OCI-LY3 (cell line): ENCODE data around the gene SIRPB1.

Experiments used
- H2AFZ ChIP-seq: fragments of 200-600, 300-600 bp; shearing (Covaris generic); 2 replicates; pipeline ENCODE4 v1.6.0; 2014; ENCODE audit warnings: antibody characterized with exemption, low read depth, low read length
- H3K27ac ChIP-seq: fragments of 200-600, 300-600 bp; sonication (generic); 2 replicates; pipeline ENCODE4 v1.5.1; 2014; ENCODE audit warnings: mild to moderate bottlenecking, low read length, moderate library complexity, mixed read lengths
- H3K27me3 ChIP-seq: fragments of 200-600, 300-600 bp; sonication (generic); 2 replicates; pipeline ENCODE4 v1.6.1; 2014; ENCODE audit warnings: low read depth, low read length, mixed read lengths
- H3K36me3 ChIP-seq: fragments of 200-600, 300-600 bp; sonication (generic); replicated peaks from 2 replicates; pipeline ENCODE3; 2014; ENCODE audit warnings: low read depth, low read length, mixed read lengths
- H3K4me1 ChIP-seq: fragments of 300-600, 200-600 bp; sonication (generic); 2 replicates; pipeline ENCODE4 v1.6.1; 2014; ENCODE audit warnings: low read length, mixed read lengths
- H3K4me2 ChIP-seq: fragments of 200-600, 300-600 bp; sonication (generic); 2 replicates; pipeline ENCODE4 v1.6.1; 2014; ENCODE audit warnings: low read length, mixed read lengths
- H3K4me3 ChIP-seq: fragments of 300-600, 200-600 bp; sonication (generic); 2 replicates; pipeline ENCODE4 v1.5.1; 2014; ENCODE audit warnings: antibody characterized with exemption, mild to moderate bottlenecking, low read length, moderate library complexity
- H3K79me2 ChIP-seq: fragments of 300-600, 200-600 bp; shearing (Covaris generic); 2 replicates; pipeline ENCODE4 v1.6.1; 2014; ENCODE audit warnings: mild to moderate bottlenecking, low read length, mixed read lengths
- H3K9ac ChIP-seq: fragments of 300-600, 200-600 bp; shearing (Covaris generic); 2 replicates; pipeline ENCODE4 v1.6.0; 2014; ENCODE audit warnings: mild to moderate bottlenecking, low read length, moderate library complexity
- H3K9me3 ChIP-seq: fragments of 200-600, 300-600 bp; shearing (Covaris generic); 2 replicates; pipeline ENCODE4 v1.6.1; 2014; ENCODE audit warnings: low read length, mixed read lengths; ENCODE audit not compliant: insufficient read depth
- H4K20me1 ChIP-seq: fragments of 200-600, 300-600 bp; sonication (generic); 2 replicates; pipeline ENCODE4 v1.6.1; 2016; ENCODE audit warnings: low read length, mixed read lengths; ENCODE audit not compliant: insufficient read depth
- EZH2phosphoT487 ChIP-seq: fragments of 200-600 bp; shearing (Covaris generic); IDR thresholded peaks from 2 replicates; pipeline ENCODE4 v1.6.1; 2018; ENCODE audit warnings: antibody characterized with exemption, mixed run types, low read depth
- TF ChIP-seq, protein P1 (sequence below): fragments of 200-600, 300-600 bp; sonication (generic); IDR thresholded peaks from 2 replicates; pipeline ENCODE4 v1.5.1; 2014; ENCODE audit warnings: antibody characterized with exemption, low read length, low read depth

The SIRPB1 gene

DNA sequence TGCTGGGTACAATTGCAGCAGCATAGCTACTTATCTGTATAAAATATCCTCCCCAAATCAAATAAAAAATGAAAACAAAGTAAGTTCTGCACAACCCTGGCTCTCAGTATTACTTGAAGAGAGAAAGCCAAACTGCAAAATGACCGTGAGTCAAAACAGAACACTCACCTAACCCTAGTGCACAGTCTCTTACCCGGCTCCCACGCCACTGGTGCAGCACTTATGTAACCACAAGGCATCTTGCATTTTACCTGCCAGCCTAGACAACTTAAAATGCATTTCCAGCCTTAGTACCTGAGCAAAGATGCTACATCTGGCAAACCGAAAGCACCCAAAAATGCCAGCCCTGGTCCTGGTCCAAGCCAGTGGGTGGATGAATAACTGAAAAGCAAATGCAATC lies 12.4 kb upstream of the SIRPB1 start:
- no peak for TF ChIP-seq EZH2phosphoT487
- TF ChIP-seq, protein P1, sequence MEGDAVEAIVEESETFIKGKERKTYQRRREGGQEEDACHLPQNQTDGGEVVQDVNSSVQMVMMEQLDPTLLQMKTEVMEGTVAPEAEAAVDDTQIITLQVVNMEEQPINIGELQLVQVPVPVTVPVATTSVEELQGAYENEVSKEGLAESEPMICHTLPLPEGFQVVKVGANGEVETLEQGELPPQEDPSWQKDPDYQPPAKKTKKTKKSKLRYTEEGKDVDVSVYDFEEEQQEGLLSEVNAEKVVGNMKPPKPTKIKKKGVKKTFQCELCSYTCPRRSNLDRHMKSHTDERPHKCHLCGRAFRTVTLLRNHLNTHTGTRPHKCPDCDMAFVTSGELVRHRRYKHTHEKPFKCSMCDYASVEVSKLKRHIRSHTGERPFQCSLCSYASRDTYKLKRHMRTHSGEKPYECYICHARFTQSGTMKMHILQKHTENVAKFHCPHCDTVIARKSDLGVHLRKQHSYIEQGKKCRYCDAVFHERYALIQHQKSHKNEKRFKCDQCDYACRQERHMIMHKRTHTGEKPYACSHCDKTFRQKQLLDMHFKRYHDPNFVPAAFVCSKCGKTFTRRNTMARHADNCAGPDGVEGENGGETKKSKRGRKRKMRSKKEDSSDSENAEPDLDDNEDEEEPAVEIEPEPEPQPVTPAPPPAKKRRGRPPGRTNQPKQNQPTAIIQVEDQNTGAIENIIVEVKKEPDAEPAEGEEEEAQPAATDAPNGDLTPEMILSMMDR = no peak
- Histone ChIP-seq H3K9me3 (no peaks in the 10 kb centered on the region), H3K4me2 (no peak overlapping the region), H3K9ac (no peak overlapping the region), H3K79me2 (no peaks in the 10 kb centered on the region), H3K4me3 (no peak overlapping the region), H4K20me1 (no peaks in the 10 kb centered on the region), H3K36me3 (no peaks in the 10 kb centered on the region), H3K27me3 (peaks cover 10% of the 10 kb centered on the region), H2AFZ (no peak overlapping the region), H3K27ac (no peak overlapping the region), H3K4me1 (no peaks in the 10 kb centered on the region)

DNA sequence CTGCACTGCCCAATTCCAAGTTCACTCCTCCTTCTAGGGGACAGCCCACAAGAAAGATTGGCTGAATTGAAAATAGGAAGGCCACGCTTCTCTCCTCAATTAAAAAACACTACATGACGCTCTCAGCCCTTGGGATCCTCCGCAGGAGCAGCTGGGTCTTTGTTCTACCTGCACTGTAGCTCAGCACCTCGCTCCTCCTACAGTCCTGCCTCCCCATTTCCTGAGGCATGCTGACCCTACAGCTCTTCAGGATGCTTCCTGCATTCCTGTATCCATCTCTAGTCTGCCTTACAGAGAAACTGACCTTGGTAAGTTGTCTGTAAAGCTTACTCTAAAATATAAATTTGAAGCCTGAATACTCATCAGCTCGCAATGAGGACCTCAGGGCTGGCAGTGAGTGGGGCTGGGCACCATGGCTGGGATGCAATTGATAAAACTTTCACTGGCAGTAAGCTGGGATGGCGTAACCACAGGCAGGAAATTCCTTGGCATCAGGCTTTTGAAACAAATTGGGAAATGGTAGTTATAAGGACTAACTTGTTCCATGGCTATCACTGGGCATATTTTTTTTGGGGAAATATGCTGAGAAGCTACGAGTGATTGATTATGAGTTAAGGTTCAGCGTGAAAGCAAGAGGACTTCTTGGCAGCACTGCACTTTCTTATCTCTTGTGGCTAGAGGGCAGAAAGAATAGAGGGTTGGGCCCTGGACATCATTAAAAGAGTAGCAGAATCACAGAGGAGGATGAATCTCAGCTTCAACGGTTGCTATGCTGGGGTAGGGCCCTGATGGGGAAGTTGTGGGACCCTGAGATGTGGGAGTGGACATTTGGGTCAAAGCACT lies 11.7 kb upstream of the SIRPB1 start:
- no peak overlapping the region for H3K4me3 ChIP-seq
- no peak overlapping the region for H3K9ac ChIP-seq
- no peaks in the 10 kb centered on the region for H3K36me3 ChIP-seq
- TF ChIP-seq, protein P1 = no peak
- no peak for TF ChIP-seq EZH2phosphoT487
- H3K4me1 ChIP-seq = peaks cover 3% of the 10 kb centered on the region; the same call in 1 of the 2 replicates
- no peaks in the 10 kb centered on the region for H4K20me1 ChIP-seq
- no peak overlapping the region for H3K4me2 ChIP-seq
- H3K27me3 ChIP-seq = peaks cover 10% of the 10 kb centered on the region
- H3K27ac ChIP-seq = no peak overlapping the region
- H2AFZ ChIP-seq = no peak overlapping the region
- no peaks in the 10 kb centered on the region for H3K9me3 ChIP-seq
- H3K79me2 ChIP-seq = no peaks in the 10 kb centered on the region

DNA sequence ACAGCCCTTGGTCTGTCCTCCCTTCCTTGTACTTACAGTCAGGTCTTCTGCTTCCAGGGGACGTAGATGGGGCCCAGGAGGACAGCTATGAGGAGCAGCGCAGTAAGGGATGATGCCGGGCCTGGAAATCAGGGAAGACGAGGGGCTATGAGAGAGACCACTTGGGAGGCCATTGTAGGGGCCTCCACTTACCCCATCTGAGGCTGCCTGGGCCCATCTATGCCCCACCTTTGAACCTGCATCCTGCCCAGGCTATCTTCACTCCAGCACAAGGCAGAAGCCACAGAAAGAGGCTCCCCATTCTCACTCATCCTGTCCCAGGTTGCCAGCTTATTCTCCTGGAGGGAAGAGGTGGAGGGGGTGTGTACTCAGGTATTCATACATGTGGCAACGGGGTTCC lies 10.4 kb upstream of the SIRPB1 start:
- Histone ChIP-seq H3K27me3 (peaks cover 10% of the 10 kb centered on the region), H2AFZ (no peak overlapping the region), H3K4me2 (no peak overlapping the region), H3K27ac (no peak overlapping the region), H3K9me3 (no peaks in the 10 kb centered on the region), H3K36me3 (no peaks in the 10 kb centered on the region), H4K20me1 (no peaks in the 10 kb centered on the region), H3K4me3 (no peak overlapping the region), H3K9ac (no peak overlapping the region), H3K79me2 (no peaks in the 10 kb centered on the region), H3K4me1 (peaks cover 12% of the 10 kb centered on the region)
- no peak for TF ChIP-seq EZH2phosphoT487
- TF ChIP-seq, protein P1 = no peak

DNA sequence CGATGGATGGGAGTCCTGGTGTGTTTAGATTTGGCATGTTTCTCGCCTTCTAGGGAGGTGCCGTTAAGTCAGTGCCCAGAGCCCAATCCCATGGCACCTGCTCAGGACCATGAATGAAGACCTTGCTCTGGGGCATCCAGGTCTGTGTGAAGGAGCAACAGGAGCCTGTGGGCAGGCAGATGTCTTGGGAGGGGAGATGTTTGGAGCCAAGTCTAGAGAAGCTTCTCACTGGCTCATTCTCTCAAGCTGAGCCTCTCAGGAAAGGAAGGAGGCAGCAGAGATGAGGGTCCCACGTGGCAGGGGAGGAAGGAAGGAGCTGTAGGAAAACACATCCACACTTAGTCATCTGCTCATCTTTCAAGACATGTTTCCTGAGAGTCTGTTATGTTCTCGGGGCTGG lies 9.5 kb upstream of the SIRPB1 start:
- no peak overlapping the region for H3K27ac ChIP-seq
- H3K9me3 ChIP-seq = no peaks in the 10 kb centered on the region
- H3K4me3 ChIP-seq = no peak overlapping the region
- no peak overlapping the region for H3K4me2 ChIP-seq
- H3K36me3 ChIP-seq = no peaks in the 10 kb centered on the region
- no peak overlapping the region for H2AFZ ChIP-seq
- H3K27me3 ChIP-seq = peaks cover 10% of the 10 kb centered on the region
- H3K79me2 ChIP-seq = no peaks in the 10 kb centered on the region
- TF ChIP-seq, protein P1 = no peak
- no peak for TF ChIP-seq EZH2phosphoT487
- H3K9ac ChIP-seq = no peak overlapping the region
- H3K4me1 ChIP-seq = peaks cover 20% of the 10 kb centered on the region
- no peaks in the 10 kb centered on the region for H4K20me1 ChIP-seq
